HCT116 (cell line): ENCODE measurements around the gene STARD7. TPM values are rescaled to one million over a fixed set of nuclear protein-coding genes. Genes with fewer than 3 reads are reported as not detected.
"Not testable (repeated sequence)": the region's sequence is repeated elsewhere in the genome, so short reads cannot be mapped to it uniquely, and the experiment has no call there.

Source experiments
- ATAC-seq: fragments of 200-7000 bp; cut with Tn5 transposase; 2 replicates; pipeline ENCODE4 v1.9.1; 2020; ENCODE audit warnings: mild to moderate bottlenecking, moderate library complexity
- BruUV-seq: library from RNA; stranded (reverse); fragments of 400-500 nt; replicated peaks from 2 replicates; lab custom pipeline; 2021; lab: Mats Ljungman, UMichigan
- CTCF ChIA-PET: fragments of 300-600 bp; sonication (Branson Sonifier 250); formaldehyde crosslinking; loops from one replicate; lab custom pipeline; 2021; ENCODE audit warnings: antibody characterized with exemption; lab: Charles Lee
- POLR2A ChIA-PET: fragments of 300-600, 350-600 bp; sonication (Branson Sonifier 250); formaldehyde crosslinking; loops from one replicate; lab custom pipeline; 2021; ENCODE audit warnings: antibody characterized with exemption; lab: Charles Lee
- RAD21 ChIA-PET, 2 experiments: fragments of 300-600 bp; sonication (Branson Sonifier 250); formaldehyde crosslinking; loops; one replicate each; lab custom pipeline; 2023; ENCODE audit warnings: low total read pairs in 2 of 2; ENCODE audit not compliant: uncharacterized antibody in 2 of 2, unreplicated experiment in 2 of 2, low non-redundant PET in 1 of 2; lab: Charles Lee
- DNase-seq: peaks from one replicate; pipeline ENCODE4 v3.0.0-alpha.2; 2010; ENCODE audit warnings: low read depth, low spot score
- H2AFZ ChIP-seq: fragments of 200-600 bp; shearing (Covaris generic), sonication (generic); 2 replicates; pipeline ENCODE4 v1.6.1; 2017; ENCODE audit warnings: low read depth, mixed run types, mixed read lengths, antibody characterized with exemption, low read length; ENCODE audit not compliant: poor library complexity, severe bottlenecking
- H3K27ac ChIP-seq: 2 replicates; pipeline ENCODE4 v1.5.1; 2012; ENCODE audit warnings: low read depth, low read length
- H3K27me3 ChIP-seq: fragments of 200-600 bp; sonication (generic); 2 replicates; pipeline ENCODE4 v1.6.1; 2016; ENCODE audit warnings: mixed run types, low read length, mixed read lengths; ENCODE audit not compliant: insufficient read depth
- H3K36me3 ChIP-seq, 2 experiments: fragments of 200-500 bp in 1 of 2; fragments of 200-600 bp in 1 of 2; sonication (Bioruptor generic) in 1 of 2; sonication (generic) in 1 of 2; 2 replicates each; pipeline versions ENCODE4 v1.5.1 to v1.6.1; 2014 to 2016; ENCODE audit warnings: low read length in 2 of 2, inconsistent platforms in 1 of 2, mixed read lengths in 1 of 2, mixed run types in 1 of 2; ENCODE audit not compliant: insufficient read depth in 2 of 2, control insufficient read depth in 1 of 2
- H3K4me1 ChIP-seq, 2 experiments: fragments of 200-600 bp in 1 of 2; sonication (generic) in 1 of 2; 2 replicates each; pipeline versions ENCODE4 v1.5.1 to v1.6.1; 2012 to 2017; ENCODE audit warnings: low read length in 2 of 2, inconsistent platforms in 1 of 2, mild to moderate bottlenecking in 1 of 2, mixed read lengths in 1 of 2, mixed run types in 1 of 2, moderate library complexity in 1 of 2; ENCODE audit not compliant: insufficient read depth in 2 of 2, control insufficient read depth in 1 of 2
- H3K4me2 ChIP-seq: fragments of 200-600 bp; sonication (generic); 2 replicates; pipeline ENCODE4 v1.6.1; 2017; ENCODE audit warnings: mixed run types, low read length, mixed read lengths
- H3K4me3 ChIP-seq, 2 experiments: fragments of 200-600 bp in 1 of 2; sonication (generic) in 1 of 2; replicated peaks in 1 of 2; 2 replicates each; pipeline ENCODE4 v1.5.1; 2011 to 2016; ENCODE audit warnings: low read length in 2 of 2, control low read depth in 1 of 2, low read depth in 1 of 2, mild to moderate bottlenecking in 1 of 2, mixed read lengths in 1 of 2, mixed run types in 1 of 2
- H3K79me2 ChIP-seq: fragments of 200-600 bp; sonication (generic); 2 replicates; pipeline ENCODE4 v1.6.1; 2017; ENCODE audit warnings: mild to moderate bottlenecking, mixed run types, low read length, moderate library complexity, mixed read lengths; ENCODE audit not compliant: insufficient read depth
- H3K9ac ChIP-seq: fragments of 200-600 bp; sonication (generic); 2 replicates; pipeline ENCODE4 v1.6.1; 2016; ENCODE audit warnings: low read length, mixed read lengths
- H3K9me2 ChIP-seq: fragments of 200-600 bp; sonication (generic), shearing (Covaris generic); 2 replicates; pipeline ENCODE4 v1.6.1; 2017; ENCODE audit warnings: mixed run types, mild to moderate bottlenecking, moderate library complexity; ENCODE audit not compliant: insufficient read depth
- H3K9me3 ChIP-seq, 2 experiments: fragments of 200-500 bp in 1 of 2; fragments of 200-600 bp in 1 of 2; sonication (Bioruptor generic) in 1 of 2; sonication (generic) in 1 of 2; 2 replicates each; pipeline ENCODE4 v1.6.1; 2014 to 2017; ENCODE audit warnings: low read length in 2 of 2, mixed read lengths in 2 of 2, inconsistent platforms in 1 of 2, low read depth in 1 of 2, mild to moderate bottlenecking in 1 of 2, mixed run types in 1 of 2, moderate library complexity in 1 of 2; ENCODE audit not compliant: control insufficient read depth in 1 of 2, insufficient read depth in 1 of 2
- H4K20me1 ChIP-seq: fragments of 200-600 bp; sonication (generic), shearing (Covaris generic); 2 replicates; pipeline ENCODE4 v1.6.1; 2017; ENCODE audit warnings: mixed run types, mild to moderate bottlenecking, moderate library complexity; ENCODE audit not compliant: insufficient read depth
- ELF1 ChIP-seq: IDR thresholded peaks from 2 replicates; pipeline ENCODE4 v1.6.1; 2012; ENCODE audit warnings: low read depth, borderline replicate concordance
- EZH2 ChIP-seq: fragments of 200-600 bp; sonication (generic); IDR thresholded peaks from 2 replicates; pipeline ENCODE4 v1.6.1; 2017; ENCODE audit warnings: antibody characterized with exemption, mixed run types
- POLR2A ChIP-seq: IDR thresholded peaks from 2 replicates; pipeline ENCODE4 v1.7.0; 2011; ENCODE audit warnings: borderline replicate concordance; ENCODE audit not compliant: insufficient read depth, insufficient read length; ENCODE audit errors: extremely low read depth
- RAD21 ChIP-seq: IDR thresholded peaks from 2 replicates; pipeline ENCODE4 v1.6.1; 2012; ENCODE audit warnings: low read depth, mild to moderate bottlenecking
- SIN3A ChIP-seq: IDR thresholded peaks from 2 replicates; pipeline ENCODE4 v1.6.1; 2012; ENCODE audit warnings: low read depth
- SP1 ChIP-seq: IDR thresholded peaks from 2 replicates; pipeline ENCODE4 v1.6.1; 2012; ENCODE audit warnings: low read depth
- ZFX ChIP-seq: fragments of 450-650 bp; IDR thresholded peaks from 2 replicates; pipeline ENCODE4 v1.6.1; 2017
- intact Hi-C: fragments of 100-400 bp; cut with micrococcal nuclease; formaldehyde crosslinking; loops from 2 replicates; pipeline ENCODE4 v1.10.0; 2022
- total RNA-seq: library from RNA; stranded (reverse); gene quantifications from one replicate; pipeline ENCODE4 v1.2.1, GENCODE V29; 2021; ENCODE audit not compliant: unreplicated experiment
- TF ChIP-seq, protein P1 (sequence below), 3 experiments: fragments of 200-600 bp in 1 of 3; sonication (generic) in 1 of 3; IDR thresholded peaks in 2 of 3; conservative IDR thresholded peaks in 1 of 3; 2 replicates each; pipeline ENCODE4 v1.5.1; 2012 to 2017; ENCODE audit warnings: low read depth in 2 of 3, low read length in 2 of 3, antibody characterized with exemption in 1 of 3, borderline replicate concordance in 1 of 3, control low read depth in 1 of 3, mild to moderate bottlenecking in 1 of 3, mixed read lengths in 1 of 3, mixed run types in 1 of 3, moderate library complexity in 1 of 3; ENCODE audit not compliant: insufficient read depth in 1 of 3

Gene STARD7
- total RNA-seq, 1 experiment from 2014 or later, result 160 TPM

DNA sequence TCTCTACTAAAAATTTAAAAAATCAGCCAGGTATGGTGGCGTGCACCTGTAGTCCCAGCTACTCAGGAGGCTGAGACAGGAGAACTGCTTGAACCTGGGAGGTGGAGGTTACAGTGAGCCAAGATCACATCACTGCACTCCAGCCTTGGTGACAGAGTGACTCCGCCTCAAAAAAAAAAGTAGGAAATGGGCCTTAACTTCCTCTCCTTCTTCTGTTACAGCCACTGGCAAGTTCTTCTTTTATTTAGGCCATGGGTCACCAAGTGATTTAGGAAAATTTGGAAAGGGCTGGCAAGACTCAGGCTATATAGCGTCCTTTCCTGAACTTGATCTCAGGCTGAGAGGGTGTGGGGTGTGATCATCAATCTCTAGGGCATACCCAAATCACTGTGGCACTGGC, 49.1 kb upstream of the STARD7 start:
- Histone ChIP-seq H3K36me3 (peaks cover 8 to 14% of the 10 kb centered on the region in 2 experiments; a peak in 3 of 4 replicates), H3K79me2 (peaks cover 46% of the 10 kb centered on the region), H3K4me1 (peaks cover 25 to 37% of the 10 kb centered on the region in 2 experiments)
- POLR2A ChIA-PET, CTCF ChIA-PET, RAD21 ChIA-PET, H4K20me1 ChIP-seq, ATAC-seq, intact Hi-C loops, H3K27me3 ChIP-seq, H2AFZ ChIP-seq, H3K9ac ChIP-seq, H3K9me2 ChIP-seq, DNase-seq, H3K27ac ChIP-seq, H3K4me3 ChIP-seq, BruUV-seq, H3K4me2 ChIP-seq, H3K9me3 ChIP-seq: not testable (repeated sequence)

DNA sequence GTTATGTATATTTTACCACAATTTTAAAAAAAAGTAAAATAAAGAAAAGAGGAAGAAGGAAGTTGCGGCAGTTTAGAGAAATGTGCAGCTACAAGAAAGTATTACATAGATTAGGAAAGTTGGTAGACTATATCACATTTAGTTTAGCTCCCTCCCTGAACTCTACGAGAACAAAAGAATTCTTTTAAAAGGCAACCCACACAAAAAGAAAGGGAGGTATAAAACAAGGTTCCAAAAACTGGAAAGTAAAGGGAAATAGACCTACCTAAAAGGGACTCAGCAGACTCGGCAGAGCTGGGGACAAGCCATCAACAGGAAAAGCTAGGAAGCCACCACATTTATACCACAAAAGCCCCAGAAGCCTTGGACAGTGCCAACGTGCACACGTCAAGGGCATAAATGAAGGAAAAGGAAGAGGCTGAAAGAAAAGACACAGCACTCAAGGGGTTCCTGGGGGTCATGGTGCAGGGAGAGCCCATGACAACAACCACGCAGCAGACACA, 48.0 kb upstream of the STARD7 start:
- RAD21 ChIA-PET, result no interaction called here
- POLR2A ChIA-PET, result no interaction called here
- CTCF ChIA-PET, result no interaction called here

More for the DNA sequence above, 48.0 kb upstream of the STARD7 start:
- no peak for ATAC-seq
- no peak overlapping the region for H3K4me2 ChIP-seq
- H3K9me2 ChIP-seq, result no peaks in the 10 kb centered on the region
- peaks cover 37% of the 10 kb centered on the region for H3K79me2 ChIP-seq
- no peak for TF ChIP-seq ELF1
- no peak for TF ChIP-seq SIN3A
- no peak for TF ChIP-seq EZH2
- TF ChIP-seq RAD21, result no peak
- TF ChIP-seq SP1, result no peak
- TF ChIP-seq POLR2A, result no peak
- no peak for TF ChIP-seq ZFX
- TF ChIP-seq, protein P1, sequence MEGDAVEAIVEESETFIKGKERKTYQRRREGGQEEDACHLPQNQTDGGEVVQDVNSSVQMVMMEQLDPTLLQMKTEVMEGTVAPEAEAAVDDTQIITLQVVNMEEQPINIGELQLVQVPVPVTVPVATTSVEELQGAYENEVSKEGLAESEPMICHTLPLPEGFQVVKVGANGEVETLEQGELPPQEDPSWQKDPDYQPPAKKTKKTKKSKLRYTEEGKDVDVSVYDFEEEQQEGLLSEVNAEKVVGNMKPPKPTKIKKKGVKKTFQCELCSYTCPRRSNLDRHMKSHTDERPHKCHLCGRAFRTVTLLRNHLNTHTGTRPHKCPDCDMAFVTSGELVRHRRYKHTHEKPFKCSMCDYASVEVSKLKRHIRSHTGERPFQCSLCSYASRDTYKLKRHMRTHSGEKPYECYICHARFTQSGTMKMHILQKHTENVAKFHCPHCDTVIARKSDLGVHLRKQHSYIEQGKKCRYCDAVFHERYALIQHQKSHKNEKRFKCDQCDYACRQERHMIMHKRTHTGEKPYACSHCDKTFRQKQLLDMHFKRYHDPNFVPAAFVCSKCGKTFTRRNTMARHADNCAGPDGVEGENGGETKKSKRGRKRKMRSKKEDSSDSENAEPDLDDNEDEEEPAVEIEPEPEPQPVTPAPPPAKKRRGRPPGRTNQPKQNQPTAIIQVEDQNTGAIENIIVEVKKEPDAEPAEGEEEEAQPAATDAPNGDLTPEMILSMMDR (IDR thresholded peaks at IDR 0.05 in 2 of 3, conservative IDR thresholded peaks at IDR 0.05 in 1 of 3; ENCODE audit: borderline replicate concordance in 1 of 3, insufficient read depth in 1 of 3, low read depth in 2 of 3, low read length in 2 of 3), result no peak
- no TSS peak for BruUV-seq
- H3K27ac ChIP-seq, result no peak overlapping the region
- intact Hi-C loops, result no loop called here
- no peak overlapping the region for H2AFZ ChIP-seq
- no peak for DNase-seq
- H3K9me3 ChIP-seq, result no peaks in the 10 kb centered on the region
- H3K27me3 ChIP-seq, result no peaks in the 10 kb centered on the region
- no peaks in the 10 kb centered on the region for H4K20me1 ChIP-seq
- H3K36me3 ChIP-seq, result peaks cover 8 to 20% of the 10 kb centered on the region in 2 experiments; a peak in 3 of 4 replicates
- H3K4me3 ChIP-seq, result no peak overlapping the region
- H3K9ac ChIP-seq, result no peak overlapping the region
- peaks cover 28 to 39% of the 10 kb centered on the region in 2 experiments for H3K4me1 ChIP-seq
